ENCODE data around the gene CGB2.
A peak's percentile ranks its signal among the peaks of the same experiment; 100 is the strongest.
"Not testable (repeated sequence)": the region's sequence is repeated elsewhere in the genome, so short reads cannot be mapped to it uniquely, and the experiment has no call there.

The CGB2 gene

GRCh38 chr19:49031642-49032301, at the start of gene CGB2:
Gene CGB2, plus strand, starts transcription at chr19:49031890. Its CDS starts 206 bp downstream, at chr19:49032096.
- not testable (repeated sequence) for DNase-seq

GRCh38 chr19:48982280-48982679, 49.4 kb upstream of the CGB2 start:
- no peak for DNase-seq

- DNase-seq = no peak
These were observed 46.0 kb upstream of the CGB2 start for GRCh38 chr19:48985711-48986110.

- DNase-seq = no peak
These were observed 45.5 kb upstream of the CGB2 start for GRCh38 chr19:48986211-48986610.

- no peak for DNase-seq
These were observed 44.4 kb upstream of the CGB2 start for GRCh38 chr19:48987323-48987722.

GRCh38 chr19:48988286-48988685, 43.4 kb upstream of the CGB2 start:
- no peak for DNase-seq

- DNase-seq = no peak
These were observed 42.8 kb upstream of the CGB2 start for GRCh38 chr19:48988860-48989259.

- DNase-seq = no peak
These were observed 41.9 kb upstream of the CGB2 start for GRCh38 chr19:48989701-48990291.

- no peak for DNase-seq
These were observed 41.3 kb upstream of the CGB2 start for GRCh38 chr19:48990400-48990799.

GRCh38 chr19:48991011-48991609, 40.6 kb upstream of the CGB2 start:
- no peak for DNase-seq

GRCh38 chr19:48991873-48992580, 39.7 kb upstream of the CGB2 start:
- no peak for DNase-seq

GRCh38 chr19:48992581-48993174, 39.0 kb upstream of the CGB2 start:
- no peak for DNase-seq

GRCh38 chr19:48993175-48994034, 38.3 kb upstream of the CGB2 start, which contains the start of the genes GYS1 and RUVBL2:
Gene GYS1, minus strand, starts transcription at chr19:48993309. Its CDS starts 197 bp downstream, at chr19:48993112.
Gene RUVBL2, plus strand, starts transcription at chr19:48993887. Its CDS starts 25 bp downstream, at chr19:48993912.
- DNase-seq = peak; percentile 99

- no peak for DNase-seq
These were observed 37.7 kb upstream of the CGB2 start for GRCh38 chr19:48994035-48994386.

- no peak for DNase-seq
These were observed 33.7 kb upstream of the CGB2 start for GRCh38 chr19:48997972-48998371.

- no peak for DNase-seq
These were observed 32.0 kb upstream of the CGB2 start for GRCh38 chr19:48999481-49000325.

- no peak for DNase-seq
These were observed 27.6 kb upstream of the CGB2 start for GRCh38 chr19:49004133-49004532.

GRCh38 chr19:49004964-49005614, 26.6 kb upstream of the CGB2 start:
- no peak for DNase-seq

GRCh38 chr19:49006905-49007304, 24.8 kb upstream of the CGB2 start:
- DNase-seq = no peak

GRCh38 chr19:49009828-49010227, 21.9 kb upstream of the CGB2 start:
- no peak for DNase-seq

GRCh38 chr19:49010453-49010852, 21.2 kb upstream of the CGB2 start:
- DNase-seq = no peak
